GM04503 (cell line): ENCODE results near the gene YIF1A.
"Not testable (repeated sequence)": the region's sequence is repeated elsewhere in the genome, so short reads cannot be mapped to it uniquely, and the experiment has no call there.

ENCODE experiments used
- DNase-seq: peaks from one replicate; pipeline ENCODE4 v3.0.0-alpha.2; 2012; ENCODE audit warnings: low read depth

YIF1A gene

GRCh38 chr11:66286699-66287098 lies 2.2 kb downstream of the YIF1A start:
- no peak for DNase-seq

GRCh38 chr11:66285250-66285947 lies 3.5 kb downstream of the YIF1A start:
- no peak for DNase-seq

- DNase-seq = no peak
Observed at GRCh38 chr11:66284526-66285078, 4.3 kb downstream of the YIF1A start.

GRCh38 chr11:66283461-66284105 lies 5.4 kb downstream of the YIF1A start:
- no peak for DNase-seq

GRCh38 chr11:66282468-66283455 lies 6.2 kb downstream of the YIF1A start:
- DNase-seq = peak; percentile 52

- no peak for DNase-seq
Observed at GRCh38 chr11:66281776-66282467, 7.0 kb downstream of the YIF1A start.

GRCh38 chr11:66281001-66281400 lies 7.9 kb downstream of the YIF1A start:
- no peak for DNase-seq

GRCh38 chr11:66280428-66280827 lies 8.5 kb downstream of the YIF1A start:
- no peak for DNase-seq

- DNase-seq = no peak
Observed at GRCh38 chr11:66279092-66279734, 9.7 kb downstream of the YIF1A start.

GRCh38 chr11:66278363-66279091 lies 10.4 kb downstream of the YIF1A start:
- no peak for DNase-seq

- no peak for DNase-seq
Observed at GRCh38 chr11:66277471-66278362, 11.2 kb downstream of the YIF1A start, which contains the start of gene CNIH2. TSS of gene CNIH2 (plus strand) at chr11:66278175. CDS start at chr11:66278457, 282 bp downstream.

GRCh38 chr11:66277064-66277463 lies 11.9 kb downstream of the YIF1A start:
- not testable (repeated sequence) for DNase-seq

- not testable (repeated sequence) for DNase-seq
Observed at GRCh38 chr11:66276619-66277018, 12.3 kb downstream of the YIF1A start.

- no peak for DNase-seq
Observed at GRCh38 chr11:66275984-66276612, 12.8 kb downstream of the YIF1A start.

- DNase-seq = no peak
Observed at GRCh38 chr11:66275396-66275795, 13.5 kb downstream of the YIF1A start.

- DNase-seq = no peak
Observed at GRCh38 chr11:66274219-66274618, 14.7 kb downstream of the YIF1A start.

GRCh38 chr11:66272596-66272995 lies 16.3 kb downstream of the YIF1A start:
- DNase-seq = no peak

- no peak for DNase-seq
Observed at GRCh38 chr11:66271816-66272215, 17.1 kb downstream of the YIF1A start.
